CD14-positive monocyte (primary cell): Measurements from ENCODE around the gene CX3CR1. TPM values are rescaled to one million over a fixed set of nuclear protein-coding genes. Genes with fewer than 3 reads are reported as not detected.

Experiments used
- DNase-seq, 3 donors: peaks; one replicate each; pipeline ENCODE4 v3.0.0-alpha.2; 2011 to 2022
- H2AFZ ChIP-seq: 2 replicates; pipeline ENCODE4 v1.6.0; 2012; ENCODE audit warnings: mild to moderate bottlenecking, low read depth, low read length, inconsistent platforms; ENCODE audit not compliant: insufficient read depth, poor library complexity, severe bottlenecking
- H3K27ac ChIP-seq, 2 donors: 1 replicate in 1 of 2; 2 replicates in 1 of 2; pipeline ENCODE4 v1.5.1; 2012 to 2013; ENCODE audit warnings: low read length in 2 of 2, control low read depth in 1 of 2, inconsistent platforms in 1 of 2, low read depth in 1 of 2, mild to moderate bottlenecking in 1 of 2
- H3K27me3 ChIP-seq, 2 donors: one replicate each; pipeline versions ENCODE4 v1.6.0 to v1.6.1; 2011 to 2013; ENCODE audit warnings: low read length in 2 of 2; ENCODE audit not compliant: control insufficient read depth in 2 of 2, insufficient read depth in 2 of 2
- H3K36me3 ChIP-seq, 2 donors: replicated peaks in 1 of 2; 1 replicate in 1 of 2; 2 replicates in 1 of 2; pipeline versions ENCODE4 v1.5.1 to v1.6.1; 2012 to 2013; ENCODE audit warnings: low read length in 2 of 2, control low read depth in 1 of 2, inconsistent platforms in 1 of 2, mild to moderate bottlenecking in 1 of 2; ENCODE audit not compliant: insufficient read depth in 2 of 2, control insufficient read depth in 1 of 2
- H3K4me1 ChIP-seq, 2 donors: 1 replicate in 1 of 2; 2 replicates in 1 of 2; pipeline versions ENCODE4 v1.5.1 to v1.6.1; 2012 to 2013; ENCODE audit warnings: low read length in 2 of 2, control low read depth in 1 of 2, inconsistent platforms in 1 of 2, mild to moderate bottlenecking in 1 of 2, moderate library complexity in 1 of 2; ENCODE audit not compliant: insufficient read depth in 2 of 2, control insufficient read depth in 1 of 2
- H3K4me2 ChIP-seq: replicated peaks from 2 replicates; pipeline ENCODE3; 2012; ENCODE audit warnings: low read length, moderate library complexity, mild to moderate bottlenecking; ENCODE audit not compliant: poor library complexity, severe bottlenecking; ENCODE audit errors: extremely low read depth
- H3K4me3 ChIP-seq, 3 experiments: fragments of 200-600 bp in 1 of 3; sonication (generic) in 1 of 3; replicated peaks in 1 of 3; 1 replicate in 2 of 3; 2 replicates in 1 of 3; pipeline ENCODE4 v1.5.1; 2011 to 2013; ENCODE audit warnings: low read length in 3 of 3, mild to moderate bottlenecking in 3 of 3, control low read depth in 2 of 3, low read depth in 2 of 3, inconsistent platforms in 1 of 3, moderate library complexity in 1 of 3
- H3K79me2 ChIP-seq: 2 replicates; pipeline ENCODE4 v1.6.0; 2012; ENCODE audit warnings: mild to moderate bottlenecking, control low read depth, inconsistent platforms, low read length, moderate library complexity; ENCODE audit not compliant: insufficient read depth
- H3K9ac ChIP-seq: 2 replicates; pipeline ENCODE4 v1.6.0; 2017; ENCODE audit warnings: low read length, mild to moderate bottlenecking; ENCODE audit not compliant: insufficient read depth, poor library complexity, severe bottlenecking
- H3K9me3 ChIP-seq, 2 donors: replicated peaks in 1 of 2; 1 replicate in 1 of 2; 2 replicates in 1 of 2; pipeline versions ENCODE4 v1.5.1 to v1.6.1; 2012 to 2013; ENCODE audit warnings: low read length in 2 of 2, control low read depth in 1 of 2; ENCODE audit not compliant: control insufficient read depth in 1 of 2, insufficient read depth in 1 of 2
- H4K20me1 ChIP-seq: 2 replicates; pipeline ENCODE4 v1.6.0; 2012; ENCODE audit warnings: mild to moderate bottlenecking, low read length, control low read depth, moderate library complexity; ENCODE audit not compliant: insufficient read depth
- H3K27ac Mint-ChIP-seq, 7 donors: one replicate each; pipeline ENCODE4 v1.8.0; 2020; ENCODE audit warnings: mild to moderate bottlenecking in 7 of 7, mixed read lengths in 7 of 7, moderate library complexity in 6 of 7, inconsistent platforms in 2 of 7
- H3K27me3 Mint-ChIP-seq, 3 donors: one replicate each; pipeline ENCODE4 v1.8.0; 2021 to 2022; ENCODE audit warnings: low read depth in 3 of 3, mild to moderate bottlenecking in 3 of 3, mixed read lengths in 3 of 3, moderate library complexity in 3 of 3, inconsistent platforms in 1 of 3
- H3K36me3 Mint-ChIP-seq, 2 donors: one replicate each; pipeline ENCODE4 v1.8.0; 2020; ENCODE audit warnings: mixed read lengths in 2 of 2, inconsistent platforms in 1 of 2, mild to moderate bottlenecking in 1 of 2
- H3K4me1 Mint-ChIP-seq: one replicate; pipeline ENCODE4 v1.8.0; 2020; ENCODE audit warnings: mild to moderate bottlenecking, mixed read lengths
- H3K4me3 Mint-ChIP-seq, 2 donors: one replicate each; pipeline ENCODE4 v1.8.0; 2020; ENCODE audit warnings: mild to moderate bottlenecking in 2 of 2, mixed read lengths in 2 of 2, moderate library complexity in 1 of 2
- H3K9me3 Mint-ChIP-seq, 7 donors: one replicate each; pipeline ENCODE4 v1.8.0; 2020 to 2022; ENCODE audit warnings: mixed read lengths in 7 of 7, mild to moderate bottlenecking in 6 of 7, moderate library complexity in 6 of 7, inconsistent platforms in 2 of 7
- CTCF ChIP-seq: fragments of 200-600 bp; IDR thresholded peaks from one replicate; pipeline ENCODE4 v1.8.0; 2022; ENCODE audit warnings: antibody characterized with exemption, mild to moderate bottlenecking
- WGBS: methylation state at CpG from one replicate; pipeline ENCODE4 v1.1.5; 2013; ENCODE audit warnings: missing lambda C conversion rate; ENCODE audit not compliant: insufficient coverage; 5-methylcytosine and 5-hydroxymethylcytosine counted together
- intact Hi-C, 2 donors: fragments of 100-400 bp; cut with micrococcal nuclease; formaldehyde crosslinking; loops; one replicate each; pipeline versions ENCODE4 v1.15.0 to v1.15.1; 2023
- polyA plus RNA-seq, 3 donors: library from polyadenylated mRNA; depleted of rRNA in 1 of 3; unstranded in 2 of 3; stranded (reverse) in 1 of 3; fragments of 300-500 nt in 2 of 3; fragments of >200 nt in 1 of 3; fragmentation: Illumina TruSeq in 2 of 3; gene quantifications; 1 replicate in 2 of 3; 2 replicates in 1 of 3; pipeline ENCODE4 v1.2.3, GENCODE V29; 2012 to 2021

The CX3CR1 gene
- polyA plus RNA-seq, 3 donors, result 25.9 to 405 (median 184) TPM

DNA sequence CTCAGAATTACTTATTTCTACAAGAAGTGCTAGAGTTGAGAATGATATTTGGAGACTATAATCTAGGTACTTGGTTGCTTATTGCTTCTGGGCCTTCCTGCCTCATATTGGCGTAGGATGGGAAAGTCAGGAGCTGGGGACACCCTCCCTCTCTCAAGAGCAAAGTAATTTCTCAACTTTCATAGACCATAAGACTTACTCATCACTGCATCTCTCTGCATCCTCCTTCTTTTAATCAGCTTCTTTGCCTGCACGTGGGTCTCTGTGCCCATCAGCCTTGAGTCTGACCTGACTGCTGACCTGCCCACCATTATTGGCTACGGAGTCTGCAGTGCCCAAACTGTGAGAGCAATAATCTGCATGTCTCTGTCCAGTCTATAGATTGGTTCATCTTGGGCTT, 60.1 kb downstream of the CX3CR1 start:
- no peaks in the 10 kb centered on the region for H3K36me3 ChIP-seq
- 82% methylated on average over 3 of the region's 3 CpGs for WGBS
- H3K27ac ChIP-seq, result peak overlapping the region in 1 of 2 donors; percentile 63
- no peak for DNase-seq
- peaks cover 0 to 4% (median 2%) of the 10 kb centered on the region in 3 donors for H3K27me3 Mint-ChIP-seq
- H3K9me3 ChIP-seq, result no peaks in the 10 kb centered on the region
- H3K9me3 Mint-ChIP-seq, result peaks cover 0 to 2% (median 0%) of the 10 kb centered on the region in 7 donors
- no peaks in the 10 kb centered on the region for H4K20me1 ChIP-seq
- H3K4me3 Mint-ChIP-seq, result no peak overlapping the region
- peaks cover 58% of the 10 kb centered on the region for H3K4me1 Mint-ChIP-seq
- no peak overlapping the region for H3K4me2 ChIP-seq
- peak overlapping the region; percentile 55 for H2AFZ ChIP-seq
- H3K27me3 ChIP-seq, result no peaks in the 10 kb centered on the region
- intact Hi-C loops, result no loop called here
- H3K4me3 ChIP-seq, result peak overlapping the region in 1 of 3 experiments; percentile 39
- peak overlapping the region in 1 of 7 donors; percentile 25 for H3K27ac Mint-ChIP-seq
- TF ChIP-seq CTCF, result no peak
- no peaks in the 10 kb centered on the region for H3K79me2 ChIP-seq
- no peak overlapping the region for H3K9ac ChIP-seq
- H3K4me1 ChIP-seq, result peaks cover 51 to 65% of the 10 kb centered on the region in 2 donors
- peaks cover 0 to 1% of the 10 kb centered on the region in 2 donors for H3K36me3 Mint-ChIP-seq

DNA sequence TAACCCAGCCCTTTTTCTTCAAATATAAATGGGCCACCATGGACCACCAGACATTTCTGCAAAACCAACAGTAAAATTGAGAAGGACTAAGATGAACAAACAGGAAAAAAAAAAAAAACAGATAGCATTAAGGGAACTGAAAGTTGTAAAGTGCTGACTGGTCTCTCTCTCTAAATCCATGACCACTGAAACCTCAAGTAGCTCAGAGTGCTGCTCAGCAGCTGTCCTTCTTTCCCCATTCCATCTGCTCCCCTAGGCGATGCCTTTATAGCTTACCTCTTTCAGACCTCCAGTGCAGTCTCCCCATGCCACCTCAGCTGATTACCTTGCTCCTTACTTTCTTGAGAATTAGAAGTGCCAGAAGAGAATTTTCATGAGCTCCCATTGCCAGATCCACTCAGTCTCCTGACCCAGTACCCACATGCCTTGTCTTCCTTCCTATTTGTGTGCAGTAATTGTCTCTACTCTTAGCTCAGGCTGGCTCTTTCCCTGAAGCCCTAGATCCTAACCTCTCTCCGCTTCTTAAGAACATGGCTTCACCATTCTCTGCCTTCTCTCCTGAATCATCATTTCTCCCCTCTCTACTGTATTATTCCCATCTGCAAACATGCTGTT, 63.6 kb downstream of the CX3CR1 start:
- no peak for TF ChIP-seq CTCF
- Mint-ChIP-seq H3K27me3 (peaks cover 0 to 6% (median 0%) of the 10 kb centered on the region in 3 donors), H3K4me1 (peaks cover 78% of the 10 kb centered on the region), H3K36me3 (no peaks in the 10 kb centered on the region), H3K9me3 (peaks cover 0 to 1% (median 0%) of the 10 kb centered on the region in 7 donors), H3K4me3 (peak overlapping the region; percentile 40 to 82), H3K27ac (peak overlapping the region; percentile 85 to 96 (median 93))
- H3K27me3 ChIP-seq, result no peaks in the 10 kb centered on the region
- peaks cover 73 to 91% of the 10 kb centered on the region in 2 donors for H3K4me1 ChIP-seq
- no peaks in the 10 kb centered on the region for H4K20me1 ChIP-seq
- H3K9me3 ChIP-seq, result no peaks in the 10 kb centered on the region
- no peaks in the 10 kb centered on the region for H3K79me2 ChIP-seq
- H3K36me3 ChIP-seq, result no peaks in the 10 kb centered on the region
- WGBS, result 4% methylated on average over 2 of the region's 2 CpGs
- intact Hi-C loops, result loop anchor here in 1 of 2 donors (2.0 kb wide), 1 partner anchor 39 kb away; no protein-coding TSS in a partner anchor
- DNase-seq, result peak; percentile 66 to 86 (median 79)
- peak overlapping the region in 1 of 3 experiments; percentile 45 for H3K4me3 ChIP-seq
- H3K4me2 ChIP-seq, result peak overlapping the region; percentile 53
- peak overlapping the region; percentile 81 to 82 for H3K27ac ChIP-seq
- H3K9ac ChIP-seq, result peak overlapping the region; percentile 37
- peak overlapping the region; percentile 47 for H2AFZ ChIP-seq
